HUES48 (cell line): Measurements from ENCODE around the gene CISH.

Experiments used
- H3K27ac ChIP-seq: one replicate; pipeline ENCODE4 v1.7.0; 2013; ENCODE audit warnings: low read depth, low read length, inconsistent platforms
- H3K27me3 ChIP-seq: 2 replicates; pipeline ENCODE4 v1.6.1; 2013; ENCODE audit warnings: mild to moderate bottlenecking, low read length; ENCODE audit not compliant: control insufficient read depth, insufficient read depth
- H3K36me3 ChIP-seq: 2 replicates; pipeline ENCODE4 v1.6.1; 2013; ENCODE audit warnings: low read length; ENCODE audit not compliant: control insufficient read depth, insufficient read depth
- H3K4me1 ChIP-seq: 2 replicates; pipeline ENCODE4 v1.6.1; 2013; ENCODE audit warnings: mild to moderate bottlenecking, low read length; ENCODE audit not compliant: control insufficient read depth, insufficient read depth
- H3K4me3 ChIP-seq: 2 replicates; pipeline ENCODE4 v1.5.1; 2013; ENCODE audit warnings: mild to moderate bottlenecking, low read depth, low read length
- H3K9ac ChIP-seq: 2 replicates; pipeline ENCODE4 v1.6.1; 2013; ENCODE audit warnings: mild to moderate bottlenecking, low read depth, low read length, moderate library complexity
- H3K9me3 ChIP-seq: 2 replicates; pipeline ENCODE4 v1.6.1; 2013; ENCODE audit warnings: low read length; ENCODE audit not compliant: control insufficient read depth, insufficient read depth

CISH gene

DNA sequence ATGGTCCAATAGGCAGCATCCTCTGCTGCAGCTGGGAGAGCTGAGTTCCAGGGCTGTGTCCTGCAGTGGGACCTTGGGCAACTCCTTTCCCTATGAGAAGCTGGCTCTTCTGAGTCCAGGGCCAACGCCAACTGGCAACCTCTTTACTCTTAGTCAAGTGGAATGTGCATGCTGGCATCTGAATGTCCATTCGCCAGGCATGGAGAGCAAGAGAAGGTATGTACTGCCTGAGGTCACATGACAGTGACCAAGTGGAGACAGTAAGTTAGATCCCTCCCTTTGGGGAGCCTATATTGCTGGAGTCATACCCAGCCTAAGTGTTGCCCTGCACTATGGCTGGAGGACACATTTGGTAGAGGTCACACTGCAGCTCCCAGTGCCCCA, 30.1 kb downstream of the CISH start:
- no peaks in the 10 kb centered on the region for H3K4me1 ChIP-seq
- no peaks in the 10 kb centered on the region for H3K27me3 ChIP-seq
- H3K4me3 ChIP-seq, result no peak overlapping the region
- no peak overlapping the region for H3K9ac ChIP-seq
- peaks cover 12% of the 10 kb centered on the region; the same call in 1 of the 2 replicates for H3K36me3 ChIP-seq
- no peak overlapping the region for H3K27ac ChIP-seq
- no peaks in the 10 kb centered on the region for H3K9me3 ChIP-seq

DNA sequence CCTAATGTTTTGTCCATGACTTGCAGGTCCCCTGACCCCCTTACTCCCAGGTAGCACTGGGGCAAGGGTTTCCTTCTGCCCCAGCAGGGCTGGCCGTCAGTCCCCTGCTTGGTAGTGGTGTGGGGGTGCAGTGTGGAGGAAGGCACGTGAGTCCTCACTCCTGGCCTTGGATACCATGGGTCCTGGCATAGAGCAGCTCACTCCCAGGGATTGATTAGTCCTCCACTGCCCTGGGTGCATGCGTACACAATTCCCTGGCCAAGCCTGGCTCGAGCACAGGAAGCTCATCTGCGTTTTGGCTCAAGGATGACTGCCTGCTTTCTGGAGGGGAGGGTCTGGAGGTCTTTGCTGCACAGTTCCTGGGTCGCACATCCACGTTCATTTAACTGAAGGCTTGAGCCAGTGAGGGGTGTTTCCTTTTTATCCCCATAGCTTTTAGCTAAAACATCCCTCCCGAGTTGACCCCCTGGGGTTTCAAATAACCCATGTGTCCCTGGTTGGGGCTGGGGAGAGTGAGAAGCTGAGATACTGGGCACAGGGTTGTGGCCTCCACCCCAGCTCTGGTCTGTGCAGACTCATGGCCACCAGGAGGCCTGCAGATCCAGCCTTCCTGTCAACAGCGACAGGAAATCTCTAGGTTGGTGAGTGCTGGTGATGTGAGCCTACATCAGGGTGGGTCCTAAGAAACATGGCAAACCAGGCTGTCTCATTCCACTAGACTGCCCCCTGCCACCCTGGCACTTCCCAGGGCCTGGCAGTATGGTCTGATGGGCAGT, 30.7 kb downstream of the CISH start:
- Histone ChIP-seq H3K27me3 (no peaks in the 10 kb centered on the region), H3K4me1 (no peaks in the 10 kb centered on the region), H3K9me3 (no peaks in the 10 kb centered on the region), H3K9ac (no peak overlapping the region), H3K27ac (no peak overlapping the region), H3K4me3 (no peak overlapping the region), H3K36me3 (peaks cover 12% of the 10 kb centered on the region; the same call in 1 of the 2 replicates)

DNA sequence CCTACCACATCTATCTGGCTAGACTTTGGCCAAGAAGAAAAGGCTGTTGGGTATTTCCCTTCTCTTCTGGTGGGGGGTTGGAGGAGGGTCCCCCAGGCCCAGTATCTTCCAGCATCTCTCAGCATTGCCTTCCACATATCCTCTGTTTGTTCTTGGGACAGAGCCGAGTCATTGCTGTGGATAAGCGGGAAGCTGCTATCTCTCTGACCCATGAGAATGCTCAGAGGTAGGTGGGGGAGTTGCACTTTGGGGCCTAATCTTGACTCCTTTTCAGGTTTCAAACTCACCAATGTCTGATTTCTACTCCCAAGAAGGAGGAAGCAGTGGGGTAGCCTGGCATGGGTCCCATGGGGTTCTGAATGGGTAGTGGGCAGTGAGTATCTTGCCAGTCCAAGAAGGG, 34.2 kb downstream of the CISH start:
- Histone ChIP-seq H3K9me3 (no peaks in the 10 kb centered on the region), H3K4me1 (no peaks in the 10 kb centered on the region), H3K9ac (no peak overlapping the region), H3K36me3 (peaks cover 7% of the 10 kb centered on the region; the same call in 1 of the 2 replicates), H3K27ac (no peak overlapping the region), H3K4me3 (no peak overlapping the region), H3K27me3 (no peaks in the 10 kb centered on the region)

DNA sequence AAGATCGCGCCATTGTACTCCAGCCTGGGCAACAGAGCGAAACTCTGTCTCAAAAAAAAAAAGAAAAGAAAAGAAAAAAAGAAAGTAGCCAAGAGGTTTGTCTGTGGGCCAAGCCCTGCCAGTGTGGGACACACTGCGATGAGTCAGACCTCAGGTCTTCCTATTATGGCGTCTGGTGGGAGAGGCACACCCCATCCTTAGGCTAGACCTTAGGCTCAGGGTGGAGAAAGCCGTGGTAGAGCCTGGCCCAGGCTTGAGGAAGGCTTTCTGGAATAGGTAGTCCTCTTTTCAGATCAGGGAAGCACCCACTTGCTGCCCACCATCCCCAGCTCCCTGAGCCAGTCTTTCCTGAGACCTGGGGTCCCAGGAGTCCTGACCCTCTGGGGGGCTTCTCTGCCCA, 36.2 kb downstream of the CISH start:
- no peaks in the 10 kb centered on the region; the same call in 1 of the 2 replicates for H3K36me3 ChIP-seq
- no peak overlapping the region for H3K4me3 ChIP-seq
- H3K9ac ChIP-seq, result no peak overlapping the region
- H3K4me1 ChIP-seq, result peaks cover under 1% of the 10 kb centered on the region; the same call in 1 of the 2 replicates
- H3K27me3 ChIP-seq, result no peaks in the 10 kb centered on the region
- no peak overlapping the region for H3K27ac ChIP-seq
- no peaks in the 10 kb centered on the region for H3K9me3 ChIP-seq

DNA sequence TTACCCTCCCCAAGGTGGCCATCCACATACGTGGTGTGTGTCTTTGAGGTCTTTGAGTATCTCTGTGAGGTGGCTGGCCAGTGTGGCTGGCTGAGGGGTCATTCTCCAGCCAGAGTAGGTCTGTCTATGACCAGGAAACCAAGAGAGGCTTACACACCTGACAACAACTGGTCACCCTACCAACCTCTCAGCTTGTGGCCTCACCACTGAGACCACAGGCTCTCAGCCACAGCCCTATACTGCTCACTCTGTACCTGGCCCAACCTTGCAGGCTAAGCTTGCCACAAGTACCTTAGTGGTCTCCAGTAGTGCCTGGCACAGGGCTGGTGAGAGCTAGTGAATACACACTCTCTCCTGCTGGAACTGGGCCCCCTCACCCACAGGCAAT, 37.1 kb downstream of the CISH start:
- Histone ChIP-seq H3K27ac (no peak overlapping the region), H3K9me3 (no peaks in the 10 kb centered on the region), H3K4me3 (no peak overlapping the region), H3K9ac (no peak overlapping the region), H3K36me3 (no peaks in the 10 kb centered on the region; the same call in 1 of the 2 replicates), H3K4me1 (peaks cover 4% of the 10 kb centered on the region; the same call in 1 of the 2 replicates), H3K27me3 (no peaks in the 10 kb centered on the region)

DNA sequence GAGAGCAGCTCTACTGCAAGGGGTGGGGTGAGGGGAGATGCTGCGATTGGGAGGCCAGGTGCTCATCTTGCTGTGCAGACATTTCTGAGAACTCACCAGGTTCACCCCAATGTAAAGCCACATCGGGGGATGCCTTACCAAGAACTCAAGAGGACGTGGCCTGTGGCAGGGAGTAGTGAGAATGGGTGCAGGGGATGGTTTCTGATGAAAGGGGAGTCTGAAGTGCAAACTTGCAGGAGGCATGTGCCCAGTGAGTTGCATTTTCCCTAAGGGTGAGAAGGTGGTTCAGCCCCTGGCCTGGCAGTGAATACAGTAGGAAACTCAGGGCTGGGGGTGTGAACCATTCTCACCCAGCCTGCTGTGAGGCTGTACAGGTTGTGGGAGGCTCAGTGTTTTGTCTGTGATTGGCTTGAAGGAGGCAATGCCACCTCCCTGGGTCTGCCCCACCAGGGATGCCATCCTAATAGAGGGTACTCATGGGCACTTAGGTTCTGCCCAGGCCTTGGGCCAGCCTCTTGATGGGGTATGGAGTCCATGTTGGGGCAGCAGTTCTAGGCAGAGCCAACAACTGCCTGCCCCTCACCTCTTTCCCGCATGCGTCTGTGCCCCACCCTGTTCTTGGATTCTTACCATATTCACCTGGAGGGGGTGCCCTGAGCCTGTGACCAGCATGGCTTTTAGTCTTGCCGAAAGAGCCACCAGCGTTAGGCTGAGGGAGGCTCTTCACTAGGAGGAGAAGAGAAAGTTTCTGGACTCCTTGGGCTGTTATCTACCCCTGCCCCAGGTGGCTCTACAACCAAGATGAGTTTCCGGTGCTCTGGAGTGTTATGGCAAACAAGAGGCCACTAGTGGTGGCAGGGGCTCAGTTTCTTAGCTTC, 37.8 kb downstream of the CISH start:
- no peaks in the 10 kb centered on the region; the same call in 1 of the 2 replicates for H3K36me3 ChIP-seq
- H3K4me1 ChIP-seq, result peaks cover 4% of the 10 kb centered on the region; the same call in 1 of the 2 replicates
- no peak overlapping the region for H3K27ac ChIP-seq
- no peaks in the 10 kb centered on the region for H3K9me3 ChIP-seq
- H3K27me3 ChIP-seq, result no peaks in the 10 kb centered on the region
- H3K9ac ChIP-seq, result no peak overlapping the region
- no peak overlapping the region for H3K4me3 ChIP-seq

DNA sequence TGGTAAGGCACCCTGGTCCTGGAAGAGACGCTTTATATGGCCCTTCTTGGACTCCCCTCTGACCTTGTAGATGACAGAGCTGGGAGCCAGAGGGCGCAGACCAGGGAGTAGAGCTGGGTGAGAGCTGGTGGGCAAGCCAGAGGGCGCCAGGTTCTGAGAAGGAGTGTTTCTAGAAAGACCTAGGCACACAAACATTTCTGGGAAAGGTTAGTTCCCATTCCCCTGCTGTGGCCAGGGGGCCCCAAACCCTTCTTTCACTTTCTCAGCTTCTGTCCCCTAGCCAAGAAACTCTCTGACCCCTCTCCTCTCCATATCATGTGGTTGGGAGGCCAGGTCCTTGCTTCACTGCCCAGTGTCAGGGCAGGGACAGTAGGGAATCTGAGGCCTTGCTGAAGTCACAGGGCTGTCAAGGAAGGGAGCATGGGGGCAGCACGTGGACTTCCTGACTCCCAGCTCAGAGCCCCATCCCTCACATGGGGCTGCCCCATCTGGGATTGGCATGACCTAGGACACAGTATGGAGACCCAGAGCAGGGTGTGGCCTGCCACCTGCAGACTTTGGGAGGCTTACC, 38.7 kb downstream of the CISH start:
- Histone ChIP-seq H3K36me3 (no peaks in the 10 kb centered on the region; the same call in 1 of the 2 replicates), H3K9me3 (no peaks in the 10 kb centered on the region), H3K4me3 (no peak overlapping the region), H3K27ac (no peak overlapping the region), H3K4me1 (peaks cover 4% of the 10 kb centered on the region), H3K27me3 (no peaks in the 10 kb centered on the region), H3K9ac (no peak overlapping the region)

DNA sequence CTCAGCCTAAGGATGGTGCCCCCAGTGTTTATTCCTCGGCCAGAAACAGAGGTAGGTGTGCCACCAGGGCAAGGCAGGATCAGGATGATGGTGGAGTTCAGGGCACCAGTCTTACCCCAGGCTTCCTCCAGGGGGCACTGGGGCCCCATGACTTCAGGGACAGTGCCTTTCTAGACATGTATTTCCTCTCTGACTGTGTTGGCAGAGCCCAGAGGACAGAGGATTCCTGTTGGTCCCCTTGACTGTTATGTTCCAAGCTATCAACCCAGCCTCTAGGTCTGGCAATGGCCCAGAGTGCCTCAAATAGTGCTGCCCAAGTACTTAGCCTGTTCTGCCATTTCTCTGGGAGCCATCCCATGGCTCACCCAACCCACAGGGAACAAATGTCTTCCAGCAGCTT, 39.4 kb downstream of the CISH start:
- Histone ChIP-seq H3K36me3 (no peaks in the 10 kb centered on the region; the same call in 1 of the 2 replicates), H3K9ac (no peak overlapping the region), H3K27ac (no peak overlapping the region), H3K4me3 (no peak overlapping the region), H3K27me3 (no peaks in the 10 kb centered on the region), H3K4me1 (peaks cover 4% of the 10 kb centered on the region), H3K9me3 (no peaks in the 10 kb centered on the region)

DNA sequence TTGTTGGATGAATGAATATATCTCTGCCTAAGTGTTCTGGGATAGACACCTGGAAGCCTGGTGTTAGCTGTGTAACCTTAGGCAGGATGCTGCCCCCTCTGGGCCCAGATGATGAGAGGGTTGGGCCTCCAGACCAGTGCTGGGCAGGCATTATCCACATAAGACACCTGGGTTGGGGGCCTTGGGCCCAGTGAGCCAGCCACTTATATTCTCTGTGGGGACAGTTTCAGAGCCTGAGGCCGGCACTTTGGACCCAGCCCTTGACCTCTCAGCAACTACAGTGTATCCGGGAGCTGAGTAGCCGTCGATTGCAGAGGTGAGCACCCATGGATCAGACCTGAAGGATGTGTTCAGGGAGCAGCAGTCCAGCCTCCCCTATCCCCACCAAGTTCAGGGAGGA, 40.1 kb downstream of the CISH start:
- no peak overlapping the region for H3K9ac ChIP-seq
- no peak overlapping the region for H3K4me3 ChIP-seq
- no peak overlapping the region for H3K27ac ChIP-seq
- H3K4me1 ChIP-seq, result peaks cover 4% of the 10 kb centered on the region
- no peaks in the 10 kb centered on the region; the same call in 1 of the 2 replicates for H3K36me3 ChIP-seq
- H3K27me3 ChIP-seq, result peaks cover 6% of the 10 kb centered on the region; the same call in 1 of the 2 replicates
- H3K9me3 ChIP-seq, result no peaks in the 10 kb centered on the region

DNA sequence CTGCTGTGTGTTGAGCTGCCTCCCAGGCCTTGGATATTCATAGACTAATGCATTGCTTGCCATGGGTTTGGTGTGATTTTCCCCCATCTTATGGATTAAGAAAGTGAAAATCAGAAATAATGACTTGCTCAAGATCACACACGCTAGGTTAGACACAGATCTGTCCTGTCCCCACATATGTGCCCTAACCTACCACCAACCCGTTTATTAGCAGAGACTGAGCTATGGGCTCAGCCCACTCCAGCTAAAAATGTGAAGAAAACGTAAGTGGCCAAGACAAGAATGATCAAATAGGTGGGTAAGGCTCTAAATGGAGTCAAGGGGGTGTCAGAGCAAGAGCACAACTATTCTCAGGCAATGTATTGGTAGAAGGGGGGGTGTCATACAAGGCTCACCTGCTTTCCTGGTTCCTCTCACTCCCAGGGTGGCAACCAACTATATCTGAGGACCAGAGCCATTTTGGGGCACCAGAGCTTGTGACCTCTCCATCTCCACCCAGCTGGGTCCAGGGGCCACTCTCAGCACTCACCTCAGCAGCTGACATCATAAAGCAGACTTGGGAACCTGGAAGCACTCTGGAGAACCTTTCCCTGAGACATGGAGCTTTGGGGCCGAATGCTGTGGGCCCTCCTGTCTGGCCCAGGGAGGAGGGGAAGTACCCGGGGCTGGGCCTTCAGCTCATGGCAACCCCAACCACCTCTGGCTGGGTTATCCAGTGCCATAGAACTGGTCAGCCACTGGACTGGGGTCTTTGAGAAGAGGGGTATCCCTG, 40.9 kb downstream of the CISH start:
- H3K4me3 ChIP-seq, result peak overlapping the region; percentile 92; the same call in 1 of the 2 replicates

More for the DNA sequence above, 40.9 kb downstream of the CISH start:
- no peak overlapping the region for H3K9ac ChIP-seq
- no peak overlapping the region for H3K27ac ChIP-seq
- peaks cover 4% of the 10 kb centered on the region for H3K4me1 ChIP-seq
- no peaks in the 10 kb centered on the region for H3K9me3 ChIP-seq
- peaks cover 10% of the 10 kb centered on the region for H3K27me3 ChIP-seq
- no peaks in the 10 kb centered on the region; the same call in 1 of the 2 replicates for H3K36me3 ChIP-seq
